ENCODE data around the gene NPIPB4. TPM values are rescaled to one million over a fixed set of nuclear protein-coding genes. Genes with fewer than 3 reads are reported as not detected.

NPIPB4 gene
- polyA plus RNA-seq, result 6.4 and 6.8 TPM in 2 replicates

DNA sequence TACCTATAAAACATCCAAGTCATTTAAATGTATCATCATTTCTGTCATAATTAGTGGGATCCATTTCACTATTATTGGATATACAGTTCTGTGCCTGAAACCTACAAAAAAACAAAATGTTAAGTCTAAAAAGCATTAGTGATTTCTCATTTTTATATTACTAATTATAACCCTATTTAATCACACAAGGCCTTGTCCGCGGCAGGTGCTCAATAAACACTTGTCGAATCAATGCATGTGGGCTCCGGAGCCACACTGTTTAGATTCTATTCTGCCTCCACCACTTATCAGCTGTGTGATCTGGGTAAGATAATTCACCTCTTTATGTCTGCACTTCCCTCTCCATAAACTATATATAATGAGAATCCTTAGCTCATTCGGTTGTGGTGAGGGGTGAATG, at the start of gene NPIPB4:
Gene NPIPB4 (minus strand): TSS at position 101 of the 400 bp plus-strand sequence. CDS start 378 bp downstream, outside the sequence.

Other genes with a start within 250 kb of the NPIPB4 start
- gene IGSF6, start 205.1 kb downstream of the NPIPB4 start, polyA plus RNA-seq, result 0.14 and 0.65 TPM in 2 replicates
- gene OTOA, start 193.8 kb downstream of the NPIPB4 start, polyA plus RNA-seq, result 0.38 TPM in 1 of 2 replicates, not detected in the other
- gene UQCRC2, start 95.6 kb upstream of the NPIPB4 start, polyA plus RNA-seq, result 360 and 429 TPM in 2 replicates
- gene PDZD9, start 143.4 kb upstream of the NPIPB4 start, polyA plus RNA-seq, result 1.6 and 4.3 TPM in 2 replicates
- 45.2 and 48.1 TPM in 2 replicates for gene MOSMO, start 150.4 kb upstream of the NPIPB4 start, polyA plus RNA-seq
- 0.70 and 0.74 TPM in 2 replicates for gene VWA3A, start 234.8 kb upstream of the NPIPB4 start, polyA plus RNA-seq

All from Purkinje cell (primary cell).